GM12873 (cell line): ENCODE results near the gene KCNIP1.

ENCODE experiments used
- TF ChIP-seq, protein P1 (sequence below): IDR thresholded peaks from 2 replicates; pipeline ENCODE4 v1.5.1; 2012; ENCODE audit warnings: low read depth, mild to moderate bottlenecking, moderate library complexity, low read length, control low read depth; ENCODE audit not compliant: insufficient read depth; ENCODE audit errors: missing control alignments

Gene KCNIP1

GRCh38 chr5:170527991-170528390 lies 24.2 kb downstream of the KCNIP1 start:
- TF ChIP-seq, protein P1, sequence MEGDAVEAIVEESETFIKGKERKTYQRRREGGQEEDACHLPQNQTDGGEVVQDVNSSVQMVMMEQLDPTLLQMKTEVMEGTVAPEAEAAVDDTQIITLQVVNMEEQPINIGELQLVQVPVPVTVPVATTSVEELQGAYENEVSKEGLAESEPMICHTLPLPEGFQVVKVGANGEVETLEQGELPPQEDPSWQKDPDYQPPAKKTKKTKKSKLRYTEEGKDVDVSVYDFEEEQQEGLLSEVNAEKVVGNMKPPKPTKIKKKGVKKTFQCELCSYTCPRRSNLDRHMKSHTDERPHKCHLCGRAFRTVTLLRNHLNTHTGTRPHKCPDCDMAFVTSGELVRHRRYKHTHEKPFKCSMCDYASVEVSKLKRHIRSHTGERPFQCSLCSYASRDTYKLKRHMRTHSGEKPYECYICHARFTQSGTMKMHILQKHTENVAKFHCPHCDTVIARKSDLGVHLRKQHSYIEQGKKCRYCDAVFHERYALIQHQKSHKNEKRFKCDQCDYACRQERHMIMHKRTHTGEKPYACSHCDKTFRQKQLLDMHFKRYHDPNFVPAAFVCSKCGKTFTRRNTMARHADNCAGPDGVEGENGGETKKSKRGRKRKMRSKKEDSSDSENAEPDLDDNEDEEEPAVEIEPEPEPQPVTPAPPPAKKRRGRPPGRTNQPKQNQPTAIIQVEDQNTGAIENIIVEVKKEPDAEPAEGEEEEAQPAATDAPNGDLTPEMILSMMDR = no peak

DNA sequence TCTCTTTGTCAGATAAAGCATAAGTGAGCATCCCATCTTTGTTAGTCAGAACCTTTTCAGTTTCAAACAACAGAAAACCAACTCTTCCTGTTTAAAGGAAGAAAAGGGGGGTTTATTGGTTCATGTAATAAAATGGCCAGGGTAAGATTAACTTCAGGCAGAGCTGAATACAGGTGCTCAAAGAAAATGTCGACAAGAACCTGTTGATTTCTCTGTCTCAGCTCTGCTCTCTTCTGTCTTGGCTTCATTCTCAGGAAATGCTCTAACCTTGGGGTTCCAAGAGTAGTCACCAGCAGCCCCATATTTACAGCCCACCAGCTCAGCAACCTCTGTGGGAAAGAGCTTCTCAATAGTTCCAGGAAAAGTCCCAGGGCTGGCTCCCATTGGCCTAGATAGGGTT lies 25.2 kb downstream of the KCNIP1 start:
- TF ChIP-seq, protein P1 = no peak

GRCh38 chr5:170532935-170533334 lies 29.1 kb downstream of the KCNIP1 start:
- TF ChIP-seq, protein P1 = no peak

- TF ChIP-seq, protein P1 = no peak
Measured at GRCh38 chr5:170533383-170533782, 29.6 kb downstream of the KCNIP1 start.

DNA sequence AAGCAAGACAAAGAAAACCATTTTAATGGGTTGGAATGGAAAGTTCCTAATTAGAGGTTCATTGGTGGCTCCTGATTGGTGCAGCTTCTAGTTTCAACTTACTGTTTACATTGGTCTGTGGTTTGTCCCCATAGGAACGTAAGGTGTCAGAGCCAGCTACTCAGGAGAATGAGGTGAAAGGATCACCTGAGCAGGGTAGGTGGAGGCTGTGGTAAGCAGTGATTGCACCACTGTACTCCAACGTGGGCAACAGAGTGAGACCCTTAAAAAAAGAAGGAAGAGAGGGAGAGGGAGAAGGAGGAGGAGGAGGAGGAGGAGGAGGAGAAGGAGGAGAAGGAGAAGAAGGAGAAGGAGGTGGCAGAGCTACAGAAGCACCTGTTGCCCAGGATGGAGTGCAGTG lies 30.4 kb downstream of the KCNIP1 start:
- TF ChIP-seq, protein P1 = no peak

GRCh38 chr5:170534941-170535340 lies 31.1 kb downstream of the KCNIP1 start:
- TF ChIP-seq, protein P1 = no peak

GRCh38 chr5:170536525-170536924 lies 32.7 kb downstream of the KCNIP1 start:
- TF ChIP-seq, protein P1 = no peak
